Lower leg skin (tissue), 3 donors: ENCODE measurements around the gene SCLY.

Experiments used
- POLR2A ChIP-seq, 2 donors: fragments of 450-650 bp; IDR thresholded peaks; one replicate each; pipeline ENCODE4 v1.6.1; 2016 to 2017; ENCODE audit warnings: antibody characterized with exemption in 2 of 2, mild to moderate bottlenecking in 1 of 2, moderate library complexity in 1 of 2
- TF ChIP-seq, protein P1 (sequence below), 3 donors: fragments of 450-650 bp; IDR thresholded peaks; one replicate each; pipeline ENCODE4 v1.5.1; 2016; ENCODE audit warnings: antibody characterized with exemption in 3 of 3, mild to moderate bottlenecking in 3 of 3, moderate library complexity in 2 of 3

DNA sequence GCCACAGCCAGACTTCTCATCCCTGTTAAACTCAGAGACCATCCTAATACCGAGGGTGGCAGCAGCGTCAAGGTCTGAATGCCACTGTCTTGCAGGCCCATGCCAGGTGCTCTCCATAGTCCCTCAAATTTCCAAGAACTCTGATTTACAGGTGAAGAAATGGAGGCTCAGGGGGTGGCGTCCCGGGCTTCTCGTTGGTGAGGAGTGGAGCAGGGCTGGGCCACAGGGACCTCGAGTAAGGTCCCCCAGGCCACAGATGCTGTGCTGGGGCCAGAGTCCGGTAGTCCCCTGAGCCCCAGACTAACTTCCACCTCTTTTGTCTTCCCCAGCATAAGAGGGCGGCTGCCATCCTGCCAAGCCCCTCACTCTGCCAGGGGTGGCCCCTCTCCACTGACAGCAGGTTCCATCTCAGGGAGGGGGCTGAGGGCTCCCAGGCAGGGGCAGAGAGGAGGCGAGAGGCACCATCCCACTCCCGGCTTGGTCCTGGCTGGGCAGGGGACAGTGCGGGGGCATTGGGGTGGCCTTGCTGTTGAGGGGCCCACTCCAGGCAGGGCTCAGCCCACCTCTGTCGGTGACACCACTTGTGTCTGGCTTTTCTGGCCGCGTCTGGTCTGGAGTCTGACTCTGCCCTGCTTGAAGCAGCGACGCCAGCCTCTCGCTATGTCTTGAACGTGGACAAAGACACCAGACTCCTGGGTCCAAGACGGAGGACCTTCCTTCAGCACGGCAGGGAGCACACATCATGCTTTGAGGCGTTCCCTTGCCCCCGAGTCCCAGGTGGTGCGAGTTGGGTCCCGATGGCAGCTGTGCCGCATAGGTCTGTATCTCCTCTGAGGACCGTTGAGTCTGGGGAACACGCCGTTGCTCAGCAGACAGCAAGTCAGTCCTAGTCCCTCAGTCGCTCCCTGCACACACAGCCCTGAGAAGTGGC lies 61.8 kb downstream of the SCLY start:
- no peak for TF ChIP-seq POLR2A (IDR thresholded peaks at IDR 0.05)
- TF ChIP-seq, protein P1, sequence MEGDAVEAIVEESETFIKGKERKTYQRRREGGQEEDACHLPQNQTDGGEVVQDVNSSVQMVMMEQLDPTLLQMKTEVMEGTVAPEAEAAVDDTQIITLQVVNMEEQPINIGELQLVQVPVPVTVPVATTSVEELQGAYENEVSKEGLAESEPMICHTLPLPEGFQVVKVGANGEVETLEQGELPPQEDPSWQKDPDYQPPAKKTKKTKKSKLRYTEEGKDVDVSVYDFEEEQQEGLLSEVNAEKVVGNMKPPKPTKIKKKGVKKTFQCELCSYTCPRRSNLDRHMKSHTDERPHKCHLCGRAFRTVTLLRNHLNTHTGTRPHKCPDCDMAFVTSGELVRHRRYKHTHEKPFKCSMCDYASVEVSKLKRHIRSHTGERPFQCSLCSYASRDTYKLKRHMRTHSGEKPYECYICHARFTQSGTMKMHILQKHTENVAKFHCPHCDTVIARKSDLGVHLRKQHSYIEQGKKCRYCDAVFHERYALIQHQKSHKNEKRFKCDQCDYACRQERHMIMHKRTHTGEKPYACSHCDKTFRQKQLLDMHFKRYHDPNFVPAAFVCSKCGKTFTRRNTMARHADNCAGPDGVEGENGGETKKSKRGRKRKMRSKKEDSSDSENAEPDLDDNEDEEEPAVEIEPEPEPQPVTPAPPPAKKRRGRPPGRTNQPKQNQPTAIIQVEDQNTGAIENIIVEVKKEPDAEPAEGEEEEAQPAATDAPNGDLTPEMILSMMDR (IDR thresholded peaks at IDR 0.05), result no peak
